Measurements from ENCODE around the gene FAM210B.
"Not testable (repeated sequence)": the region's sequence is repeated elsewhere in the genome, so short reads cannot be mapped to it uniquely, and the experiment has no call there.

GRCh38 chr20:56336709-56337108 is 22.1 kb upstream of the FAM210B start:
- not testable (repeated sequence) for TF ChIP-seq BCL3 (IDR thresholded peaks at IDR 0.05); ELK1 (IDR thresholded peaks at IDR 0.05; ENCODE audit: low read depth, low read length); CTCF (IDR thresholded peaks at IDR 0.05); ESRRA (IDR thresholded peaks at IDR 0.05; ENCODE audit: borderline replicate concordance, low read length); KDM1A (IDR thresholded peaks at IDR 0.05; ENCODE audit: low read depth); POLR2A (IDR thresholded peaks at IDR 0.05; ENCODE audit: low read length); NPAS2 (CRISPR knock-in tag; IDR thresholded peaks at IDR 0.05; ENCODE audit: borderline replicate concordance); MAX (IDR thresholded peaks at IDR 0.05); REST (IDR thresholded peaks at IDR 0.05); EP300 (IDR thresholded peaks at IDR 0.05)
